WTC11 (cell line): ENCODE measurements around the gene ZNF91. TPM values are rescaled to one million over a fixed set of nuclear protein-coding genes. Genes with fewer than 3 reads are reported as not detected.
A peak's percentile ranks its signal among the peaks of the same experiment; 100 is the strongest.

ENCODE experiments used
- ATAC-seq: fragments of 200-7000 bp; cut with Tn5 transposase; 2 replicates; pipeline ENCODE4 v1.10.0; 2021; ENCODE audit warnings: mild to moderate bottlenecking, moderate library complexity
- CTCF ChIA-PET: fragments of 300-600 bp; sonication (Branson Sonifier 250); formaldehyde crosslinking; loops from one replicate; lab custom pipeline; 2021; ENCODE audit warnings: antibody characterized with exemption; lab: Charles Lee
- POLR2A ChIA-PET: fragments of 350-600 bp; sonication (Branson Sonifier 250); formaldehyde crosslinking; loops from one replicate; lab custom pipeline; 2021; ENCODE audit warnings: antibody characterized with exemption; lab: Charles Lee
- DNase-seq: peaks from one replicate; pipeline ENCODE4 v3.0.0; 2021; ENCODE audit warnings: low spot score
- H3K27ac Mint-ChIP-seq: 2 replicates; pipeline ENCODE4 v1.8.0; 2021; ENCODE audit warnings: mixed read lengths
- H3K27me3 Mint-ChIP-seq: 2 replicates; pipeline ENCODE4 v1.8.0; 2021; ENCODE audit warnings: low read depth, mild to moderate bottlenecking, moderate library complexity, mixed read lengths
- H3K36me3 Mint-ChIP-seq: 2 replicates; pipeline ENCODE4 v1.8.0; 2021; ENCODE audit warnings: mixed read lengths
- H3K4me1 Mint-ChIP-seq: 2 replicates; pipeline ENCODE4 v1.8.0; 2022; ENCODE audit warnings: mixed read lengths
- H3K4me3 Mint-ChIP-seq: 2 replicates; pipeline ENCODE4 v1.8.0; 2021; ENCODE audit warnings: mild to moderate bottlenecking, moderate library complexity, mixed read lengths
- H3K9me3 Mint-ChIP-seq: 2 replicates; pipeline ENCODE4 v1.8.0; 2021; ENCODE audit warnings: mixed read lengths
- FOXP1 ChIP-seq: sonication (generic); formaldehyde crosslinking; IDR thresholded peaks from 2 replicates; pipeline ENCODE4 v1.8.0; 2022; ENCODE audit warnings: missing genetic modification reagents, mild to moderate bottlenecking, moderate library complexity, borderline replicate concordance
- JAZF1 ChIP-seq: fragments of 250-450 bp; sonication (Bioruptor Pico); IDR thresholded peaks from 2 replicates; pipeline ENCODE4 v1.9.0; 2021; ENCODE audit warnings: moderate library complexity, mild to moderate bottlenecking, inconsistent platforms
- NR3C1 ChIP-seq: sonication (generic); formaldehyde crosslinking; conservative IDR thresholded peaks from 2 replicates; pipeline ENCODE4 v1.8.1; 2023; ENCODE audit warnings: low read depth, mild to moderate bottlenecking, missing genetic modification reagents
- TEAD1 ChIP-seq: sonication (generic); formaldehyde crosslinking; IDR thresholded peaks from 2 replicates; pipeline ENCODE4 v1.8.0; 2022; ENCODE audit warnings: mild to moderate bottlenecking, missing genetic modification reagents
- total RNA-seq: library from RNA; stranded (reverse); gene quantifications from 3 replicates; pipeline ENCODE4 v1.2.3, GENCODE V29; 2021
- TF ChIP-seq, protein P1 (sequence below): sonication (generic); formaldehyde crosslinking; IDR thresholded peaks from 2 replicates; pipeline ENCODE4 v1.8.1; 2022; ENCODE audit warnings: missing genetic modification reagents, borderline replicate concordance
- TF ChIP-seq, protein P2 (sequence below): fragments of 200-600 bp; IDR thresholded peaks from 2 replicates; pipeline ENCODE4 v1.8.0; 2022; ENCODE audit warnings: antibody characterized with exemption
- TF ChIP-seq, protein P3 (sequence below): sonication (generic); formaldehyde crosslinking; IDR thresholded peaks from 2 replicates; pipeline ENCODE4 v1.8.0; 2022; ENCODE audit warnings: mild to moderate bottlenecking, missing genetic modification reagents
- TF ChIP-seq, protein P4 (sequence below): sonication (generic); formaldehyde crosslinking; IDR thresholded peaks from 2 replicates; pipeline ENCODE4 v1.8.1; 2022; ENCODE audit warnings: low read depth, mild to moderate bottlenecking, moderate library complexity, missing genetic modification reagents, borderline replicate concordance
- TF ChIP-seq, protein P5 (sequence below): sonication (generic); formaldehyde crosslinking; IDR thresholded peaks from 2 replicates; pipeline ENCODE4 v1.8.0; 2023; ENCODE audit warnings: missing genetic modification reagents
- TF ChIP-seq, protein P6 (sequence below): sonication (generic); formaldehyde crosslinking; IDR thresholded peaks from 2 replicates; pipeline ENCODE4 v1.8.1; 2023; ENCODE audit warnings: mild to moderate bottlenecking, moderate library complexity, missing genetic modification reagents

The ZNF91 gene
- total RNA-seq, 1 experiment from 2014 or later: 40.3 TPM

DNA sequence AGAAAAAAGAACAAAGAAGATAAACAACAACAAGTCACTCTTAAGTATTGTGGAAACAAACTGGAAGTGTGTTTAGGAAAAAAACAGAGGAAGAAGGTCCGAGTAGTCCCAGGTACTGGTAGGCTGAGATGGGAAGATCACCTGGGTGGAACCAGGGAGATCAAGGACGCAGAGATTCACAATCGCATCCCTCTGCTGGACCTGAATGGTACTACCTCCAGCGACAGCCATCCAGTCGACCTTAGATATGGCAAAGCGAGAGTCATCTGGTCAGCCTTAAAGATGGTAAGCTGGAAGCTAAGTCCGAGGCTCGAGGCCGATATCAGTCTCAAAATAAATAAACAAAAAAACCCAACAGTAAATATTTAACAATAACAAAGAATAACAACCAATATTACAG lies 44.9 kb upstream of the ZNF91 start (continued):
- TF ChIP-seq, protein P1, sequence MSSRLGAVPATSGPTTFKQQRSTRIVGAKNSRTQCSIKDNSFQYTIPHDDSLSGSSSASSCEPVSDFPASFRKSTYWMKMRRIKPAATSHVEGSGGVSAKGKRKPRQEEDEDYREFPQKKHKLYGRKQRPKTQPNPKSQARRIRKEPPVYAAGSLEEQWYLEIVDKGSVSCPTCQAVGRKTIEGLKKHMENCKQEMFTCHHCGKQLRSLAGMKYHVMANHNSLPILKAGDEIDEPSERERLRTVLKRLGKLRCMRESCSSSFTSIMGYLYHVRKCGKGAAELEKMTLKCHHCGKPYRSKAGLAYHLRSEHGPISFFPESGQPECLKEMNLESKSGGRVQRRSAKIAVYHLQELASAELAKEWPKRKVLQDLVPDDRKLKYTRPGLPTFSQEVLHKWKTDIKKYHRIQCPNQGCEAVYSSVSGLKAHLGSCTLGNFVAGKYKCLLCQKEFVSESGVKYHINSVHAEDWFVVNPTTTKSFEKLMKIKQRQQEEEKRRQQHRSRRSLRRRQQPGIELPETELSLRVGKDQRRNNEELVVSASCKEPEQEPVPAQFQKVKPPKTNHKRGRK (CRISPR knock-in tag): no peak

DNA sequence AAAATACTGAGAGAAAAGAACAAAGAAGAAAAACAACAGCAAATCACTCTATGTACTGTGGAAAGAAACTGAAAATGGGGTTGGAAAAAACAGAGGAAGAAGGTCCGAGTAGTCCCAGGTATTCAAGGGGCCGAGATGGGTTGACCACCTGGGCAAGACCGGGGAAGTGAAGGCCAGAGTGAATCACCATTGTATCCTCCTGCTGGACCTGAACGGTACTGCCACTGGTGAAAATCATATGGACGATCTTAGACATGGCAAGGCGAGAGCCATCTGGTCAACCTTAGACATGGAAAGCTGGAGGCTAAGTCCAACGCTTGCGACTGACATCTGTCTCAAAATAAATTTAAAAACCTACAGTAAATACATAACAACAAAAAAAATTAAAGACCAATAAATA lies 44.4 kb upstream of the ZNF91 start:
- no peak overlapping the region for H3K27ac Mint-ChIP-seq
- no peaks in the 10 kb centered on the region for H3K4me1 Mint-ChIP-seq
- no peak for TF ChIP-seq JAZF1 (CRISPR knock-in tag)
- TF ChIP-seq FOXP1: no peak
- TF ChIP-seq, protein P2, sequence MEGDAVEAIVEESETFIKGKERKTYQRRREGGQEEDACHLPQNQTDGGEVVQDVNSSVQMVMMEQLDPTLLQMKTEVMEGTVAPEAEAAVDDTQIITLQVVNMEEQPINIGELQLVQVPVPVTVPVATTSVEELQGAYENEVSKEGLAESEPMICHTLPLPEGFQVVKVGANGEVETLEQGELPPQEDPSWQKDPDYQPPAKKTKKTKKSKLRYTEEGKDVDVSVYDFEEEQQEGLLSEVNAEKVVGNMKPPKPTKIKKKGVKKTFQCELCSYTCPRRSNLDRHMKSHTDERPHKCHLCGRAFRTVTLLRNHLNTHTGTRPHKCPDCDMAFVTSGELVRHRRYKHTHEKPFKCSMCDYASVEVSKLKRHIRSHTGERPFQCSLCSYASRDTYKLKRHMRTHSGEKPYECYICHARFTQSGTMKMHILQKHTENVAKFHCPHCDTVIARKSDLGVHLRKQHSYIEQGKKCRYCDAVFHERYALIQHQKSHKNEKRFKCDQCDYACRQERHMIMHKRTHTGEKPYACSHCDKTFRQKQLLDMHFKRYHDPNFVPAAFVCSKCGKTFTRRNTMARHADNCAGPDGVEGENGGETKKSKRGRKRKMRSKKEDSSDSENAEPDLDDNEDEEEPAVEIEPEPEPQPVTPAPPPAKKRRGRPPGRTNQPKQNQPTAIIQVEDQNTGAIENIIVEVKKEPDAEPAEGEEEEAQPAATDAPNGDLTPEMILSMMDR: 0 out of 2 replicates have a peak, but pooled peaks have one; percentile 29
- TF ChIP-seq, all 79 proteins: peak for 1
- Mint-ChIP-seq H3K36me3 (peaks cover 59% of the 10 kb centered on the region), H3K27me3 (peaks cover 2% of the 10 kb centered on the region; the same call in 1 of the 2 replicates), H3K4me3 (no peak overlapping the region), H3K9me3 (peaks cover 88% of the 10 kb centered on the region)
- peak; percentile 50 for ATAC-seq
- ChIA-PET CTCF (no interaction called here), POLR2A (no interaction called here)
- peak; percentile 38 for DNase-seq

DNA sequence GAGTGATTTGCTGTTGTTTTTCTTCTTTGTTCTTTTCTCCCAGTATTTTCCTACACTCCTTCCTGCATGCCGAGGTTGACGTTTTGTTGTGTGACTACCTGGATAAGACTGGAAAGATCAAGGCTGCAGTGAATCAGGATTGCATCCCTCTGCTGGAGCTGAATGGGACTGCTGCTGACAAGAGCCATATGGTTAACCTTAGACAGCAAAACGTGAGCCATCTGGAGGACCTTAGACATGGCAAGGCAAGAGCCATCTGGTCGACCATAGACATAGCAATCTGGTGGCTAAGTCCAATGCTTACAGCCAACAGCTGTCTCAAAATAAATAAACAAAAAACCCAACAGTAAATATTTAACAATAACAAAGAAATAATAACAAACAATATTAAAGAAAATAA lies 42.6 kb upstream of the ZNF91 start:
- ChIA-PET CTCF (no interaction called here), POLR2A (no interaction called here)
- Mint-ChIP-seq H3K27me3 (peaks cover 4% of the 10 kb centered on the region; the same call in 1 of the 2 replicates), H3K9me3 (peaks cover 84% of the 10 kb centered on the region), H3K27ac (no peak overlapping the region), H3K36me3 (peaks cover 57% of the 10 kb centered on the region), H3K4me1 (no peaks in the 10 kb centered on the region), H3K4me3 (no peak overlapping the region)
- ATAC-seq: peak; percentile 11; the same call in 1 of the 2 replicates
- DNase-seq: no peak
- TF ChIP-seq, protein P3, sequence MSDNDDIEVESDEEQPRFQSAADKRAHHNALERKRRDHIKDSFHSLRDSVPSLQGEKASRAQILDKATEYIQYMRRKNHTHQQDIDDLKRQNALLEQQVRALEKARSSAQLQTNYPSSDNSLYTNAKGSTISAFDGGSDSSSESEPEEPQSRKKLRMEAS (CRISPR knock-in tag): no peak

DNA sequence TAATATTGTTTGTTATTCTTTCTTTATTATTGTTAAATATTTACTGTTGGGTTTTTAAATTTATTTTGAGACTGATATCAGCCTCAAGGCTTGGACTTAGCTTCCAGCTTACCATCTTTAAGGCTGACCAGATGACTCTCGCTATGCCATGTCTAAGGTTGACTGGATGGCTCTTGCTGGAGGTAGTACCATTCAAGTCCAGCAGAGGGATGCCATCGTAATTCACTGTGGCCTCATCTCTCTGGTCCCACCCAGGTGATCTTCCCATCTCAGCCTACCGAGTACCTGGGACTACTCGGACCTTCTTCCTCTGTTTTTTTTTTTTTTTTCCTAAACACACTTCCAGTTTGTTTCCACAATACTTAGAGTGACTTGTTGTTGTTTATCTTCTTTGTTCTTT lies 41.7 kb upstream of the ZNF91 start:
- TF ChIP-seq FOXP1: no peak
- TF ChIP-seq, protein P2: 0 out of 2 replicates have a peak, but pooled peaks have one; percentile 29
- TF ChIP-seq, all 79 proteins: peak for 1
- peak; percentile 21 for DNase-seq
- ChIA-PET POLR2A (interaction anchor here (0.5 to 1.3 kb wide), 2 partner anchors 21 kb away, joined by 5 to 6 read pairs; no protein-coding TSS in a partner anchor), CTCF (interaction anchor here (0.7 to 1.4 kb wide), 3 partner anchors 21 to 480 kb away, joined by 3 to 7 read pairs (median 4); no protein-coding TSS in a partner anchor)
- peak; percentile 72 for ATAC-seq
- H3K27me3 Mint-ChIP-seq: peaks cover 4% of the 10 kb centered on the region; the same call in 1 of the 2 replicates
- H3K27ac Mint-ChIP-seq: no peak overlapping the region
- no peak overlapping the region for H3K4me3 Mint-ChIP-seq
- H3K36me3 Mint-ChIP-seq: peaks cover 57% of the 10 kb centered on the region
- H3K4me1 Mint-ChIP-seq: no peaks in the 10 kb centered on the region
- H3K9me3 Mint-ChIP-seq: peaks cover 74% of the 10 kb centered on the region

DNA sequence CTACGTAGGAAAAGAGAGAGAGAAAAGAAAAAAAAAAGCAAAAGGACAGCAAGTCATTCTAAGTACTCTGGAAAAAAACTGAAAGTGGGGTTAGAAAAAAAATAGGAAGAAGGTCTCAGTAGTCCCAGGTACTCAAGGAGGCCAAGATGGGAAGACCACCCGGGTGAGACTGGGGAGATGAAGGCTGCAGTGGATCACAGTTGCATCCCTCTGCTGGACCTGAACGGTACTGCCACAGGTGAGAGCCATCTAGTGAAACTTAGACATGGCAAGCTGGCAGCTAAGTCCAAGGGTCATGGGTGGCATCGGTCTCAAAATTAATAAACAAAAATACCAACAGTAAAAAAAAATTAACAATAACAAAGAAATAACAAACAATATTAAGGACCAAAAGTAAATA lies 41.0 kb upstream of the ZNF91 start:
- H3K27ac Mint-ChIP-seq: no peak overlapping the region
- peaks cover 69% of the 10 kb centered on the region for H3K9me3 Mint-ChIP-seq
- H3K36me3 Mint-ChIP-seq: peaks cover 57% of the 10 kb centered on the region
- H3K27me3 Mint-ChIP-seq: peaks cover 4% of the 10 kb centered on the region; the same call in 1 of the 2 replicates
- DNase-seq (peak; percentile 35), ATAC-seq (0 out of 2 replicates have a peak, but pooled peaks have one; percentile 43)
- TF ChIP-seq TEAD1 (CRISPR knock-in tag): no peak
- TF ChIP-seq, protein P4, sequence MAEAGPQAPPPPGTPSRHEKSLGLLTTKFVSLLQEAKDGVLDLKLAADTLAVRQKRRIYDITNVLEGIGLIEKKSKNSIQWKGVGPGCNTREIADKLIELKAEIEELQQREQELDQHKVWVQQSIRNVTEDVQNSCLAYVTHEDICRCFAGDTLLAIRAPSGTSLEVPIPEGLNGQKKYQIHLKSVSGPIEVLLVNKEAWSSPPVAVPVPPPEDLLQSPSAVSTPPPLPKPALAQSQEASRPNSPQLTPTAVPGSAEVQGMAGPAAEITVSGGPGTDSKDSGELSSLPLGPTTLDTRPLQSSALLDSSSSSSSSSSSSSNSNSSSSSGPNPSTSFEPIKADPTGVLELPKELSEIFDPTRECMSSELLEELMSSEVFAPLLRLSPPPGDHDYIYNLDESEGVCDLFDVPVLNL (CRISPR knock-in tag): no peak
- TF ChIP-seq, protein P5, sequence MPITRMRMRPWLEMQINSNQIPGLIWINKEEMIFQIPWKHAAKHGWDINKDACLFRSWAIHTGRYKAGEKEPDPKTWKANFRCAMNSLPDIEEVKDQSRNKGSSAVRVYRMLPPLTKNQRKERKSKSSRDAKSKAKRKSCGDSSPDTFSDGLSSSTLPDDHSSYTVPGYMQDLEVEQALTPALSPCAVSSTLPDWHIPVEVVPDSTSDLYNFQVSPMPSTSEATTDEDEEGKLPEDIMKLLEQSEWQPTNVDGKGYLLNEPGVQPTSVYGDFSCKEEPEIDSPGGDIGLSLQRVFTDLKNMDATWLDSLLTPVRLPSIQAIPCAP: no peak
- TF ChIP-seq, protein P6, sequence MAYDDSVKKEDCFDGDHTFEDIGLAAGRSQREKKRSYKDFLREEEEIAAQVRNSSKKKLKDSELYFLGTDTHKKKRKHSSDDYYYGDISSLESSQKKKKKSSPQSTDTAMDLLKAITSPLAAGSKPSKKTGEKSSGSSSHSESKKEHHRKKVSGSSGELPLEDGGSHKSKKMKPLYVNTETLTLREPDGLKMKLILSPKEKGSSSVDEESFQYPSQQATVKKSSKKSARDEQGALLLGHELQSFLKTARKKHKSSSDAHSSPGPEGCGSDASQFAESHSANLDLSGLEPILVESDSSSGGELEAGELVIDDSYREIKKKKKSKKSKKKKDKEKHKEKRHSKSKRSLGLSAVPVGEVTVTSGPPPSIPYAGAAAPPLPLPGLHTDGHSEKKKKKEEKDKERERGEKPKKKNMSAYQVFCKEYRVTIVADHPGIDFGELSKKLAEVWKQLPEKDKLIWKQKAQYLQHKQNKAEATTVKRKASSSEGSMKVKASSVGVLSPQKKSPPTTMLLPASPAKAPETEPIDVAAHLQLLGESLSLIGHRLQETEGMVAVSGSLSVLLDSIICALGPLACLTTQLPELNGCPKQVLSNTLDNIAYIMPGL (CRISPR knock-in tag): no peak
- TF ChIP-seq, protein P2: peak; percentile 23; the same call in 1 of the 2 replicates
- TF ChIP-seq NR3C1 (CRISPR knock-in tag): no peak
- no peak overlapping the region for H3K4me3 Mint-ChIP-seq
- ChIA-PET POLR2A (interaction anchor here (0.6 to 1.3 kb wide), 2 partner anchors 21 to 775 kb away, joined by 3 to 5 read pairs; no protein-coding TSS in a partner anchor), CTCF (interaction anchor here (0.6 to 1.4 kb wide), 2 partner anchors 21 to 123 kb away, joined by 3 to 7 read pairs; no protein-coding TSS in a partner anchor)
- H3K4me1 Mint-ChIP-seq: no peaks in the 10 kb centered on the region
